Keratinocyte (primary cell): ENCODE results near the gene TWIST2. TPM values are rescaled to one million over a fixed set of nuclear protein-coding genes. Genes with fewer than 3 reads are reported as not detected.

Experiments used
- DNase-seq: peaks from one replicate; pipeline ENCODE4 v3.0.0-alpha.2; 2011; ENCODE audit warnings: low read depth, missing footprints, low spot score
- FAIRE-seq: peaks from 2 replicates; lab custom pipeline; 2011; peaks lifted over from hg19 to GRCh38; lab: Jason Lieb, UNC
- H2AFZ ChIP-seq: 2 replicates; pipeline ENCODE4 v1.6.0; 2012; ENCODE audit warnings: low read length, control low read depth, inconsistent platforms; ENCODE audit not compliant: control insufficient read depth
- H3K27ac ChIP-seq: 2 replicates; pipeline ENCODE4 v1.5.1; 2011; ENCODE audit warnings: low read length; ENCODE audit not compliant: control insufficient read depth, insufficient read depth
- H3K27me3 ChIP-seq: 3 replicates; pipeline ENCODE4 v1.6.0; 2011; ENCODE audit warnings: low read length; ENCODE audit not compliant: control insufficient read depth, insufficient read depth; ENCODE audit errors: extremely low read depth
- H3K36me3 ChIP-seq, 2 experiments: 2 replicates in 1 of 2; 3 replicates in 1 of 2; pipeline ENCODE4 v1.5.1; 2011; ENCODE audit warnings: low read length in 2 of 2, mild to moderate bottlenecking in 1 of 2; ENCODE audit not compliant: control insufficient read depth in 2 of 2, insufficient read depth in 2 of 2; ENCODE audit errors: extremely low read depth in 1 of 2
- H3K4me1 ChIP-seq: 3 replicates; pipeline ENCODE4 v1.5.1; 2011; ENCODE audit warnings: low read length; ENCODE audit not compliant: control insufficient read depth, insufficient read depth; ENCODE audit errors: extremely low read depth
- H3K4me2 ChIP-seq: 3 replicates; pipeline ENCODE4 v1.6.0; 2011; ENCODE audit warnings: low read depth, low read length; ENCODE audit not compliant: control insufficient read depth, insufficient read depth; ENCODE audit errors: extremely low read depth
- H3K4me3 ChIP-seq, 3 experiments: fragments of 200-600 bp in 1 of 3; sonication (generic) in 1 of 3; 2 replicates in 2 of 3; 3 replicates in 1 of 3; pipeline ENCODE4 v1.5.1; 2011 to 2016; ENCODE audit warnings: low read length in 3 of 3, mild to moderate bottlenecking in 3 of 3, control low read depth in 2 of 3, inconsistent platforms in 1 of 3, low read depth in 1 of 3, mixed read lengths in 1 of 3, mixed run types in 1 of 3, moderate library complexity in 1 of 3; ENCODE audit not compliant: control insufficient read depth in 2 of 3, insufficient read depth in 2 of 3; ENCODE audit errors: extremely low read depth in 1 of 3
- H3K79me2 ChIP-seq: 2 replicates; pipeline ENCODE4 v1.6.0; 2012; ENCODE audit warnings: low read length; ENCODE audit not compliant: control insufficient read depth, insufficient read depth
- H3K9ac ChIP-seq: 3 replicates; pipeline ENCODE4 v1.6.0; 2011; ENCODE audit warnings: low read length; ENCODE audit not compliant: control insufficient read depth, insufficient read depth; ENCODE audit errors: extremely low read depth
- H3K9me1 ChIP-seq: 3 replicates; pipeline ENCODE4 v1.6.0; 2011; ENCODE audit warnings: low read length; ENCODE audit not compliant: control insufficient read depth, insufficient read depth; ENCODE audit errors: extremely low read depth
- H3K9me3 ChIP-seq: 2 replicates; pipeline ENCODE4 v1.5.1; 2012; ENCODE audit warnings: low read depth, low read length; ENCODE audit not compliant: control insufficient read depth
- H4K20me1 ChIP-seq: 3 replicates; pipeline ENCODE4 v1.6.0; 2011; ENCODE audit warnings: low read length; ENCODE audit not compliant: control insufficient read depth, insufficient read depth; ENCODE audit errors: extremely low read depth
- CTCF ChIP-seq, 3 experiments: IDR thresholded peaks in 1 of 3; conservative IDR thresholded peaks in 1 of 3; optimal IDR thresholded peaks in 1 of 3; 2 replicates in 2 of 3; 3 replicates in 1 of 3; pipeline versions ENCODE3 to v1.5.1; 2011; ENCODE audit warnings: low read length in 3 of 3, mild to moderate bottlenecking in 3 of 3, moderate library complexity in 2 of 3, control low read depth in 1 of 3, inconsistent platforms in 1 of 3; ENCODE audit not compliant: insufficient read depth in 2 of 3; ENCODE audit errors: extremely low read depth in 1 of 3
- EZH2 ChIP-seq: IDR thresholded peaks from one replicate; pipeline ENCODE4 v1.6.1; 2012; ENCODE audit warnings: inconsistent platforms, mild to moderate bottlenecking, low read length, moderate library complexity
- dilution Hi-C: fragments of 300-500 bp; cut with MboI; formaldehyde crosslinking; loops from one replicate; pipeline ENCODE4 v1.7.0; 2020; ENCODE audit warnings: low sequenced_read_pairs; ENCODE audit not compliant: extremely low pct_ligation_motif_present
- polyA plus RNA-seq, 5 experiments: library from polyadenylated mRNA; depleted of rRNA in 3 of 5; stranded (reverse) in 3 of 5; stranded (forward) in 1 of 5; unstranded in 1 of 5; fragments of >200 nt; gene quantifications; 1 replicate in 1 of 5; 2 replicates in 3 of 5; 3 replicates in 1 of 5; pipeline versions ENCODE4 v1.2.1 to v1.2.3, GENCODE V29; 2011 to 2012; ENCODE audit warnings: missing spikeins in 2 of 5, low read depth in 1 of 5, low replicate concordance in 1 of 5

TWIST2 gene
- polyA plus RNA-seq, 1 donor (not counting 4 experiments of a cell fraction or from before 2014, with no cell fraction given): 5.5 TPM

GRCh38 chr2:238890618-238891456 is 43.0 kb downstream of the TWIST2 start:
- Histone ChIP-seq H3K9ac (no peak overlapping the region), H3K79me2 (no peaks in the 10 kb centered on the region), H3K27me3 (no peaks in the 10 kb centered on the region), H3K27ac (no peak overlapping the region), H3K4me2 (no peak overlapping the region), H3K9me1 (no peaks in the 10 kb centered on the region), H4K20me1 (peaks cover 3% of the 10 kb centered on the region), H3K9me3 (no peaks in the 10 kb centered on the region), H3K36me3 (no peaks in the 10 kb centered on the region), H3K4me3 (no peak overlapping the region), H3K4me1 (no peaks in the 10 kb centered on the region), H2AFZ (no peak overlapping the region)
- TF ChIP-seq CTCF (optimal IDR thresholded peaks at IDR 0.05 in 1 of 3, IDR thresholded peaks at IDR 0.05 in 1 of 3, conservative IDR thresholded peaks at IDR 0.05 in 1 of 3; ENCODE audit: extremely low read depth in 1 of 3, insufficient read depth in 2 of 3, low read length in 3 of 3): no peak
- TF ChIP-seq EZH2: no peak
- DNase-seq: no peak
- no peak for FAIRE-seq
- dilution Hi-C loops: no loop called here

- Histone ChIP-seq H2AFZ (no peak overlapping the region), H3K4me1 (no peaks in the 10 kb centered on the region), H3K4me2 (no peak overlapping the region), H3K36me3 (no peaks in the 10 kb centered on the region), H3K79me2 (no peaks in the 10 kb centered on the region), H3K27ac (no peak overlapping the region), H3K9me1 (no peaks in the 10 kb centered on the region), H4K20me1 (peaks cover 3% of the 10 kb centered on the region), H3K9ac (no peak overlapping the region), H3K27me3 (no peaks in the 10 kb centered on the region), H3K9me3 (no peaks in the 10 kb centered on the region), H3K4me3 (no peak overlapping the region)
- no peak for FAIRE-seq
- TF ChIP-seq CTCF (optimal IDR thresholded peaks at IDR 0.05 in 1 of 3, IDR thresholded peaks at IDR 0.05 in 1 of 3, conservative IDR thresholded peaks at IDR 0.05 in 1 of 3; ENCODE audit: extremely low read depth in 1 of 3, insufficient read depth in 2 of 3, low read length in 3 of 3): no peak
- TF ChIP-seq EZH2: no peak
- dilution Hi-C loops: no loop called here
- DNase-seq: no peak
Observed at GRCh38 chr2:238891457-238892203, 43.7 kb downstream of the TWIST2 start.
